Measurements from ENCODE around the gene ALG9.

ALG9 gene

GRCh38 chr11:111756097-111756496, 115.3 kb downstream of the ALG9 start:
- DNase-seq (ENCODE audit: extremely low spot score) = no peak
- no peak for TF ChIP-seq CTCF (IDR thresholded peaks at IDR 0.05; ENCODE audit: control extremely low read depth, extremely low read depth, low read depth, missing control alignments)
- ChIA-PET POLR2A (interaction anchor here (0.6 kb wide), 1 partner anchor 17 kb away, joined by 3 read pairs; no protein-coding TSS in a partner anchor), CTCF (interaction anchor here (1.0 to 1.1 kb wide), 2 partner anchors 38 to 51 kb away, joined by 3 read pairs; no protein-coding TSS in a partner anchor)

- CTCF ChIA-PET = interaction anchor here (1.2 kb wide), 1 partner anchor 10 kb away, joined by 3 read pairs; no protein-coding TSS in a partner anchor
- POLR2A ChIA-PET = no interaction called here
- TF ChIP-seq CTCF (IDR thresholded peaks at IDR 0.05; ENCODE audit: control extremely low read depth, extremely low read depth, low read depth, missing control alignments) = no peak
- DNase-seq (ENCODE audit: extremely low spot score) = no peak
Measured at GRCh38 chr11:111749646-111750045, 121.7 kb downstream of the ALG9 start.

- no peak for TF ChIP-seq CTCF (IDR thresholded peaks at IDR 0.05; ENCODE audit: control extremely low read depth, extremely low read depth, low read depth, missing control alignments)
- POLR2A ChIA-PET = no interaction called here
- DNase-seq (ENCODE audit: extremely low spot score) = no peak
- CTCF ChIA-PET = no interaction called here
Measured at GRCh38 chr11:111748035-111748804, 123.2 kb downstream of the ALG9 start.

- no peak for DNase-seq (ENCODE audit: extremely low spot score)
- ChIA-PET CTCF (interaction anchor here (1.6 kb wide), 1 partner anchor 15 kb away, joined by 3 read pairs; no protein-coding TSS in a partner anchor), POLR2A (no interaction called here)
- TF ChIP-seq CTCF (IDR thresholded peaks at IDR 0.05; ENCODE audit: control extremely low read depth, extremely low read depth, low read depth, missing control alignments) = no peak
Measured at GRCh38 chr11:111745719-111746504, 125.5 kb downstream of the ALG9 start.

- ChIA-PET POLR2A (no interaction called here), CTCF (interaction anchor here (0.7 to 2.2 kb wide), 4 partner anchors 9 to 125 kb away, joined by 3 to 6 read pairs (median 3); no protein-coding TSS in a partner anchor)
- no peak for TF ChIP-seq CTCF (IDR thresholded peaks at IDR 0.05; ENCODE audit: control extremely low read depth, extremely low read depth, low read depth, missing control alignments)
- DNase-seq (ENCODE audit: extremely low spot score) = no peak
Measured at GRCh38 chr11:111743700-111744099, 127.7 kb downstream of the ALG9 start.

GRCh38 chr11:111741751-111742150, 129.6 kb downstream of the ALG9 start:
- POLR2A ChIA-PET = no interaction called here
- TF ChIP-seq CTCF (IDR thresholded peaks at IDR 0.05; ENCODE audit: control extremely low read depth, extremely low read depth, low read depth, missing control alignments) = no peak
- DNase-seq (ENCODE audit: extremely low spot score) = no peak

More at GRCh38 chr11:111741751-111742150, 129.6 kb downstream of the ALG9 start:
- CTCF ChIA-PET = interaction anchor here (0.7 to 0.9 kb wide), 2 partner anchors 10 to 22 kb away, joined by 4 read pairs; no protein-coding TSS in a partner anchor
